Left lobe of liver (tissue), 2 donors: ENCODE measurements around the gene LRRC9. TPM values are rescaled to one million over a fixed set of nuclear protein-coding genes. Genes with fewer than 3 reads are reported as not detected.

Experiments used
- ATAC-seq: fragments of 200-7000 bp; cut with Tn5 transposase; one replicate; pipeline ENCODE4 v1.9.1; 2020; ENCODE audit warnings: mild to moderate bottlenecking, moderate library complexity
- DNase-seq: peaks from one replicate; pipeline ENCODE4 v3.0.0-alpha.2; 2020; ENCODE audit warnings: low spot score
- total RNA-seq: library from RNA; stranded (reverse); gene quantifications from one replicate; pipeline ENCODE4 v1.2.1, GENCODE V29; 2021
- donor health status: DM: no; HTN: no; CAD: no; lungs with moderate emphysema.
- donor health status: DM: no; HTN: yes; CAD: no.

LRRC9 gene
- total RNA-seq, 1 donor from 2014 or later: not detected

GRCh38 chr14:60101786-60102185, 181.8 kb downstream of the LRRC9 start:
- DNase-seq (no peak), ATAC-seq (no peak)

- no peak for ATAC-seq
- no peak for DNase-seq
These were observed 182.4 kb downstream of the LRRC9 start for GRCh38 chr14:60102389-60102788.

- no peak for DNase-seq
- no peak for ATAC-seq
These were observed 186.4 kb downstream of the LRRC9 start for GRCh38 chr14:60106339-60106738.

- no peak for DNase-seq
- ATAC-seq: no peak
These were observed 187.5 kb downstream of the LRRC9 start for GRCh38 chr14:60107477-60107876.

- DNase-seq: no peak
- ATAC-seq: no peak
These were observed 191.8 kb downstream of the LRRC9 start for GRCh38 chr14:60111732-60112131.

Other genes with a start within 250 kb of the LRRC9 start
- gene RTN1, start 49.4 kb upstream of the LRRC9 start, total RNA-seq: 0.65 TPM
- gene PCNX4, start 171.8 kb downstream of the LRRC9 start, total RNA-seq: 17.4 TPM
- 92.1 TPM for gene DHRS7, start 245.3 kb downstream of the LRRC9 start, total RNA-seq